K562 (cell line): Measurements from ENCODE around the gene RCHY1. TPM values are rescaled to one million over a fixed set of nuclear protein-coding genes. Genes with fewer than 3 reads are reported as not detected.

Experiments used
- ATAC-seq: fragments of 200-7000 bp; cut with Tn5 transposase; 3 replicates; pipeline ENCODE4 v1.9.1; 2020; ENCODE audit warnings: moderate library complexity
- BruUV-seq: library from RNA; stranded (reverse); fragments of 400-500 nt; replicated peaks from 2 replicates; lab custom pipeline; 2021; lab: Mats Ljungman, UMichigan
- CTCF ChIA-PET: fragments of 300-600 bp; formaldehyde crosslinking; extraction: SDS; loops from one replicate; lab custom pipeline; 2021; ENCODE audit warnings: low intra/inter-chr PET ratio; lab: Yijun Ruan, JAX
- POLR2A ChIA-PET: fragments of 300-600, 350-650 bp; sonication (Branson Sonifier 250); formaldehyde crosslinking; extraction: SDS; loops from one replicate; lab custom pipeline; 2021; ENCODE audit warnings: antibody characterized with exemption, inconsistent platforms; lab: Yijun Ruan, JAX
- DNase-seq, 4 experiments: peaks; one replicate each; pipeline versions ENCODE4 v3.0.0 to v3.0.0-alpha.2; 2011 to 2018; ENCODE audit warnings: low spot score in 3 of 4, mixed read lengths in 3 of 4; ENCODE audit errors: extremely low read depth in 1 of 4
- FAIRE-seq: peaks from 2 replicates; lab custom pipeline; 2011; peaks lifted over from hg19 to GRCh38; lab: Jason Lieb, UNC
- H2AFZ ChIP-seq: 2 replicates; pipeline ENCODE4 v1.6.0; 2011; ENCODE audit warnings: low read depth, low read length, control low read depth, inconsistent platforms
- H3K27ac ChIP-seq: fragments of 200-600 bp; 3 replicates; pipeline ENCODE4 v1.8.0; 2011; ENCODE audit warnings: low read depth, mild to moderate bottlenecking, control low read depth, inconsistent platforms, low read length, moderate library complexity, mixed read lengths; ENCODE audit errors: extremely low read depth
- H3K27me3 ChIP-seq, 2 experiments: fragments of 300-600 bp in 1 of 2; 2 replicates in 1 of 2; 3 replicates in 1 of 2; pipeline versions ENCODE4 v1.6.0 to v1.8.0; 2011; ENCODE audit warnings: inconsistent platforms in 2 of 2, low read length in 2 of 2, mild to moderate bottlenecking in 1 of 2, mixed read lengths in 1 of 2, moderate library complexity in 1 of 2; ENCODE audit not compliant: control insufficient read depth in 2 of 2, insufficient read depth in 2 of 2
- H3K36me3 ChIP-seq: fragments of 300-600 bp; 3 replicates; pipeline ENCODE4 v1.8.0; 2011; ENCODE audit warnings: mild to moderate bottlenecking, low read length, inconsistent platforms; ENCODE audit not compliant: control insufficient read depth, insufficient read depth
- H3K4me1 ChIP-seq, 2 experiments: fragments of 200-600 bp in 1 of 2; replicated peaks in 1 of 2; 2 replicates in 1 of 2; 3 replicates in 1 of 2; pipeline versions ENCODE4 v1.5.1 to v1.8.0; 2011; ENCODE audit warnings: inconsistent platforms in 2 of 2, low read length in 2 of 2, mild to moderate bottlenecking in 1 of 2, mixed read lengths in 1 of 2, moderate library complexity in 1 of 2; ENCODE audit not compliant: control insufficient read depth in 2 of 2, insufficient read depth in 2 of 2
- H3K4me2 ChIP-seq: 2 replicates; pipeline ENCODE4 v1.6.1; 2011; ENCODE audit warnings: low read length, control low read depth, inconsistent platforms, mixed read lengths; ENCODE audit not compliant: insufficient read depth
- H3K4me3 ChIP-seq: fragments of 200-600 bp; sonication (generic), shearing (Covaris generic); 2 replicates; pipeline ENCODE4 v1.5.1; 2016; ENCODE audit warnings: control low read depth, inconsistent platforms
- H3K79me2 ChIP-seq: fragments of 200-600 bp; 3 replicates; pipeline ENCODE4 v1.8.0; 2011; ENCODE audit warnings: low read length, inconsistent platforms; ENCODE audit not compliant: control insufficient read depth, insufficient read depth
- H3K9ac ChIP-seq, 2 experiments: 2 replicates each; pipeline versions ENCODE4 v1.6.0 to v1.6.1; 2011; ENCODE audit warnings: low read depth in 2 of 2, low read length in 2 of 2, control low read depth in 1 of 2, inconsistent platforms in 1 of 2, mild to moderate bottlenecking in 1 of 2, mixed read lengths in 1 of 2; ENCODE audit not compliant: insufficient read depth in 1 of 2
- H3K9me1 ChIP-seq: one replicate; pipeline ENCODE4 v1.6.0; 2011; ENCODE audit warnings: inconsistent platforms, mild to moderate bottlenecking, low read length, moderate library complexity; ENCODE audit not compliant: control insufficient read depth, insufficient read depth
- H3K9me3 ChIP-seq: replicated peaks from 2 replicates; pipeline ENCODE4 v1.5.1; 2011; ENCODE audit warnings: low read depth, low read length, inconsistent platforms; ENCODE audit not compliant: control insufficient read depth, insufficient read depth
- H4K20me1 ChIP-seq: replicated peaks from 2 replicates; pipeline ENCODE4 v1.6.1; 2011; ENCODE audit warnings: low read length, inconsistent platforms, mixed read lengths; ENCODE audit not compliant: control insufficient read depth, insufficient read depth
- BRCA1 ChIP-seq, 2 experiments: fragments of 450-650 bp in 1 of 2; sonication (generic) in 1 of 2; formaldehyde crosslinking in 1 of 2; IDR thresholded peaks; 2 replicates each; pipeline versions ENCODE4 v1.5.0 to v1.6.1; 2017 to 2020; ENCODE audit warnings: mild to moderate bottlenecking in 1 of 2, missing genetic modification reagents in 1 of 2
- CCNT2 ChIP-seq: IDR thresholded peaks from 2 replicates; pipeline ENCODE4 v1.6.1; 2011; ENCODE audit warnings: borderline replicate concordance, low read depth, mild to moderate bottlenecking, moderate library complexity, mixed read lengths, low read length; ENCODE audit not compliant: insufficient read length; ENCODE audit errors: extremely low read depth
- COPS2 ChIP-seq: fragments of 450-650 bp; conservative IDR thresholded peaks from 2 replicates; pipeline ENCODE4 v1.6.1; 2016; ENCODE audit warnings: mild to moderate bottlenecking, moderate library complexity
- HDAC6 ChIP-seq: IDR thresholded peaks from 2 replicates; pipeline ENCODE4 v1.6.1; 2012; ENCODE audit warnings: low read depth, mild to moderate bottlenecking, control low read depth, inconsistent platforms, low read length, moderate library complexity
- KLF13 ChIP-seq: fragments of 450-650 bp; IDR thresholded peaks from 2 replicates; pipeline ENCODE4 v1.6.1; 2016; ENCODE audit warnings: missing genetic modification characterization, low read depth, mild to moderate bottlenecking, missing compliant biosample characterization, moderate library complexity, borderline replicate concordance
- LCOR ChIP-seq: sonication (generic); formaldehyde crosslinking; IDR thresholded peaks from 2 replicates; pipeline ENCODE4 v1.8.0; 2022; ENCODE audit warnings: mild to moderate bottlenecking, missing genetic modification reagents
- MTA2 ChIP-seq: fragments of 450-650 bp; IDR thresholded peaks from 2 replicates; pipeline ENCODE4 v1.6.1; 2016; ENCODE audit warnings: low read depth
- NEUROD1 ChIP-seq: fragments of 150-350 bp; IDR thresholded peaks from 2 replicates; pipeline ENCODE4 v1.6.1; 2014; ENCODE audit warnings: borderline replicate concordance, low read length, low read depth; ENCODE audit not compliant: partially characterized antibody
- RERE ChIP-seq: sonication (generic); formaldehyde crosslinking; IDR thresholded peaks from 2 replicates; pipeline ENCODE4 v1.8.0; 2023; ENCODE audit warnings: missing genetic modification reagents, mild to moderate bottlenecking, borderline replicate concordance
- RFX5 ChIP-seq: IDR thresholded peaks from 2 replicates; pipeline ENCODE4 v1.6.1; 2011; ENCODE audit warnings: low read depth, mild to moderate bottlenecking, improper control_type of control experiment, low read length
- TAF1 ChIP-seq: IDR thresholded peaks from 2 replicates; pipeline ENCODE4 v1.6.1; 2011; ENCODE audit warnings: mild to moderate bottlenecking, low read length, moderate library complexity; ENCODE audit not compliant: insufficient read depth, control insufficient read depth, severe bottlenecking; ENCODE audit errors: extremely low read depth
- TARDBP ChIP-seq: fragments of 450-650 bp; IDR thresholded peaks from 2 replicates; pipeline ENCODE4 v1.6.1; 2016
- ZBTB8A ChIP-seq: fragments of 450-650 bp; IDR thresholded peaks from 2 replicates; pipeline ENCODE4 v1.6.1; 2018; ENCODE audit warnings: mild to moderate bottlenecking, moderate library complexity; ENCODE audit not compliant: partially characterized antibody
- ZNF133 ChIP-seq: fragments of 250-450 bp; sonication (Bioruptor Pico); IDR thresholded peaks from 2 replicates; pipeline ENCODE4 v1.4.0; 2020; ENCODE audit warnings: mild to moderate bottlenecking
- ZNF184 ChIP-seq: sonication (generic); formaldehyde crosslinking; IDR thresholded peaks from 2 replicates; pipeline ENCODE4 v1.5.0; 2020; ENCODE audit warnings: missing genetic modification reagents
- ZNF224 ChIP-seq: sonication (generic); formaldehyde crosslinking; IDR thresholded peaks from 2 replicates; pipeline ENCODE4 v1.8.0; 2022; ENCODE audit warnings: mild to moderate bottlenecking, missing genetic modification reagents
- ZNF253 ChIP-seq: fragments of 250-450 bp; sonication (Bioruptor Pico); conservative IDR thresholded peaks from 2 replicates; pipeline ENCODE4 v1.6.1; 2021; ENCODE audit warnings: mild to moderate bottlenecking
- ZNF584 ChIP-seq: fragments of 200-800 bp; sonication (Bioruptor generic); IDR thresholded peaks from 2 replicates; pipeline ENCODE4 v1.6.1; 2016; ENCODE audit warnings: low read depth, mild to moderate bottlenecking, missing genetic modification characterization, missing compliant biosample characterization
- WGBS: fragments of 100-300 bp; shearing (Covaris generic); methylation state at CpG from one replicate; pipeline ENCODE4 v1.1.6; 2016; ENCODE audit warnings: low coverage, mixed read lengths; ENCODE audit not compliant: insufficient coverage; ENCODE audit errors: missing lambda C conversion rate; 5-methylcytosine and 5-hydroxymethylcytosine counted together
- in situ Hi-C: fragments of 300-500 bp; cut with MboI; formaldehyde crosslinking; loops from 4 replicates; pipeline ENCODE4 v1.15.0; 2018; ENCODE audit warnings: inconsistent platforms, mixed read lengths
- intact Hi-C: fragments of 100-400 bp; cut with micrococcal nuclease; formaldehyde crosslinking; loops from 2 replicates; pipeline ENCODE4 v1.14.2; 2022
- polyA plus RNA-seq, 8 experiments: library from polyadenylated mRNA; depleted of rRNA in 4 of 8; stranded (reverse) in 5 of 8; unstranded in 3 of 8; fragments of >200 nt; fragmentation: Nextera tagmentation in 2 of 8; fragmentation: Illumina TruSeq in 1 of 8; extraction: Ambion mirVana in 2 of 8; extraction: Trizol in 1 of 8; gene quantifications; 2 replicates each; pipeline versions ENCODE4 v1.2.1 to v1.2.3, GENCODE V29; 2011 to 2014; ENCODE audit warnings: inconsistent platforms in 1 of 8, missing spikeins in 1 of 8
- total RNA-seq, 7 experiments: library from RNA; depleted of rRNA in 6 of 7; stranded (reverse); fragments of >200 nt in 6 of 7; fragmentation: Illumina TruSeq in 2 of 7; extraction: Trizol in 2 of 7; gene quantifications; 2 replicates each; pipeline versions ENCODE4 v1.2.1 to v1.2.3, GENCODE V29; 2011 to 2021; ENCODE audit warnings: low replicate concordance in 1 of 7

RCHY1 gene
- total and polyA plus RNA-seq, 9 of the 15 experiments (the other 6 are each of a cell fraction or from before 2014, with no cell fraction given) = 27.3 to 85.1 (median 45.9) TPM

GRCh38 chr4:75525910-75526309 lies 11.7 kb upstream of the RCHY1 start (continued):
- TF ChIP-seq ZNF584 (no peak), BRCA1 (IDR thresholded peaks at IDR 0.05) (no peak), BRCA1 (CRISPR knock-in tag; IDR thresholded peaks at IDR 0.05) (no peak)

GRCh38 chr4:75525086-75525485 lies 10.9 kb upstream of the RCHY1 start:
- Histone ChIP-seq H3K9ac (0 out of 4 replicates have a peak overlapping the region, but pooled peaks of 1 of the 2 experiments have one; percentile 54), H3K9me3 (no peaks in the 10 kb centered on the region; the same call in 1 of the 2 replicates), H3K27ac (no peak overlapping the region), H3K4me2 (no peak overlapping the region), H2AFZ (no peak overlapping the region), H4K20me1 (no peaks in the 10 kb centered on the region), H3K9me1 (no peaks in the 10 kb centered on the region), H3K79me2 (no peaks in the 10 kb centered on the region), H3K4me3 (no peak overlapping the region), H3K27me3 (no peaks in the 10 kb centered on the region), H3K4me1 (no peaks in the 10 kb centered on the region), H3K36me3 (peaks cover 64% of the 10 kb centered on the region)
- ATAC-seq (no peak), FAIRE-seq (no peak), DNase-seq (no peak)
- in situ Hi-C loops (no loop called here), intact Hi-C loops (no loop called here)
- CTCF ChIA-PET = no interaction called here
- BruUV-seq = no TSS peak
- POLR2A ChIA-PET = interaction anchor here (1.8 kb wide), 1 partner anchor 13 kb away, joined by 6 read pairs; no protein-coding TSS in a partner anchor
- 83% methylated on average over 1 of the region's 1 CpG for WGBS
- TF ChIP-seq LCOR (no peak), ZNF133 (CRISPR knock-in tag) (no peak), ZBTB8A (no peak), COPS2 (no peak), RERE (CRISPR knock-in tag) (no peak), RFX5 (no peak), HDAC6 (no peak), TAF1 (no peak), CCNT2 (no peak), TARDBP (no peak), KLF13 (no peak), ZNF224 (CRISPR knock-in tag) (no peak), MTA2 (no peak), NEUROD1 (no peak), ZNF184 (CRISPR knock-in tag) (no peak), ZNF253 (CRISPR knock-in tag) (no peak)
